ENCODE results near the gene PUM1. TPM values are rescaled to one million over a fixed set of nuclear protein-coding genes. Genes with fewer than 3 reads are reported as not detected.
A peak's percentile ranks its signal among the peaks of the same experiment; 100 is the strongest.

PUM1 gene
- total RNA-seq, 1 donor from 2014 or later, result 42.4 TPM

DNA sequence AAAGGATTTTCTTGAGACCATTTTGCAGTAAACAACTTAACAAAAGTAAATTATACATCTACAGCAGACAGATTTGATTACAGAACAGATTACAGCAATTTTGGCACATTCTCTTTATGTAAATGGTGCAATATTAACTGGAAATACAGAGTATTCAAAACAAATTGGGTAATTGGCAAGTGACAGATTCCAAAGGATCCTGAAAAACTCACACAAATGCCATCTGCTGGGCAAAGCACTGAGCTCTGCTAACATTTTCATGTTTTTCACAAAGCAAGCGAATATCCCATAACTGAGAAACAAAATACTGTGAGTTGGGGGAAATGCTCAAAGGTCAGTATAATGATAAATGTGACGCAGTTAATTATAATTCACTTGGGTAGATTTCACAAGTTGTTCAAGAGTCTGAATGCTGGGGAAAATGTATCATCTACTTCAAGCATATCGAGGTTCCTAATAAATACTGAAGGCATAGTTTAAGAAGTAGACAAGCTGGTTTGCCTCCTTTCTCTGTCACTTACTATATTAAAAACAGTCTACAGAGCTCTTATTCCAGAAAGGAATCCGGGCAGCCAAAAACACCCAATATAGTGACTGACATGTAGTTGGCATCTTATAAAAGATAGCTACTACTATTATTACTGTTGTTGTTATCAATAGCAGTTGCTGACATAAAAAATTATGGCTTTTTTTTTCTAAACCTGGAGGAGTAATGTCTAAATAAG is 81.2 kb downstream of the PUM1 start:
- H3K4me3 ChIP-seq (ENCODE audit: low read depth, low read length), result no peak overlapping the region
- TF ChIP-seq, protein P1, sequence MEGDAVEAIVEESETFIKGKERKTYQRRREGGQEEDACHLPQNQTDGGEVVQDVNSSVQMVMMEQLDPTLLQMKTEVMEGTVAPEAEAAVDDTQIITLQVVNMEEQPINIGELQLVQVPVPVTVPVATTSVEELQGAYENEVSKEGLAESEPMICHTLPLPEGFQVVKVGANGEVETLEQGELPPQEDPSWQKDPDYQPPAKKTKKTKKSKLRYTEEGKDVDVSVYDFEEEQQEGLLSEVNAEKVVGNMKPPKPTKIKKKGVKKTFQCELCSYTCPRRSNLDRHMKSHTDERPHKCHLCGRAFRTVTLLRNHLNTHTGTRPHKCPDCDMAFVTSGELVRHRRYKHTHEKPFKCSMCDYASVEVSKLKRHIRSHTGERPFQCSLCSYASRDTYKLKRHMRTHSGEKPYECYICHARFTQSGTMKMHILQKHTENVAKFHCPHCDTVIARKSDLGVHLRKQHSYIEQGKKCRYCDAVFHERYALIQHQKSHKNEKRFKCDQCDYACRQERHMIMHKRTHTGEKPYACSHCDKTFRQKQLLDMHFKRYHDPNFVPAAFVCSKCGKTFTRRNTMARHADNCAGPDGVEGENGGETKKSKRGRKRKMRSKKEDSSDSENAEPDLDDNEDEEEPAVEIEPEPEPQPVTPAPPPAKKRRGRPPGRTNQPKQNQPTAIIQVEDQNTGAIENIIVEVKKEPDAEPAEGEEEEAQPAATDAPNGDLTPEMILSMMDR (conservative IDR thresholded peaks at IDR 0.05; ENCODE audit: low read depth, low read length), result peak; percentile 30
- DNase-seq (ENCODE audit: low read depth), result no peak

DNA sequence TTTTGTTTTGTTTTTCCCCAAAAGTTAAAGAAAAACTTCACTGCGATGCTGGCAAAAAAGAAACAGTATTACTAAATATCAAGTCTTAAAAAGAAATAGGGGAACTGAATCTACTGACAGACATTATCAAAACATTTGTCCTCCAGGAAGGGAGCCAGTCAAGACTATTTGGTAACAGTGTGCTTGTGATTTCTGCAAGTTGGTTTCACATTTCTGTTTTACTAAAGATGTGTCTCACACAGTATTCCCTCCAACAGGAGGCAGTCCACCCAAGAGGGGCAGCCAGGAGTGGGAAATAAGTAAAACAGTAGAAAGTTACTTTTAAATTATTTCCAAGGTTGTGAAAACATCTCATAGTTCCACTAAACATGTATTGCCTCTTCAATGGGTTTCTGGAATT is 82.6 kb downstream of the PUM1 start:
- DNase-seq (ENCODE audit: low read depth), result no peak
- TF ChIP-seq, protein P1 (conservative IDR thresholded peaks at IDR 0.05; ENCODE audit: low read depth, low read length), result peak; percentile 43
- H3K4me3 ChIP-seq (ENCODE audit: low read depth, low read length), result no peak overlapping the region

DNA sequence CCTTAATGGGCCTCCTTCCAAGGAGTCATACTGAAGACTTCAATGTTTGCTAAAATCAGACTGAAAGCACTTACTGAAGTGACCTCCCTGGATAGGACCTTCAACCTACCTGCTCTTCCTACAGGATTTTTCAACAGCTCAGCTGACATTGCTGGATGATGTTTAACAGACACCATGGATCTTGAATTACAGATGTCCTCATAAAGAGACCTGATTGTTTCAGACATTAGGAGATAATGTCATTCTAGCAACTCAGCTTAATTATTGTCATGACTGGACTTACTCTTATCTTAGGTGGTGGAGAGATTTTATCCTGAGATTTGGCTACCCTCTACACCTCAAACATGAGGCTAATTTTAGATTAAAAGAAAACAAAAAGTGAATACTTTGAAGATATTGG is 83.1 kb downstream of the PUM1 start:
- TF ChIP-seq, protein P1 (conservative IDR thresholded peaks at IDR 0.05; ENCODE audit: low read depth, low read length), result no peak
- H3K4me3 ChIP-seq (ENCODE audit: low read depth, low read length), result no peak overlapping the region
- DNase-seq (ENCODE audit: low read depth), result no peak

DNA sequence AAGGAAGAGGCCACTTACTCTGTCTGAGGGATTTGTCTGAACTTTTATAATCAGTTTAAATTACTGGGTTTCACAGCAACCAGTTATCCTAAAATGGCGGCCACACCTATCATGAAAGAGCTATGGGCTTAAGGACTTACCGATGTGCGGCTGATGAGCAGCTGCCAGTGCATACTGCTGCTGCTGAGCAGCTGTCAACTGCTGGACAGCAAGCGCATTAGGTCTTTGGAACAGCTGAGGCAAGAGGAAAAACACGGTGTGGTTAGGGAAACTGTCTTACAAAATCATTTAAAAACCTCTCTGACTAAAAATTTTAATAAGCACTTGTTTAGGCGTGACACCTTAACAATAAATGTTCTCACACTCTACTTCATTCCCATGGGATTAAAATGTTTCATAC is 84.3 kb downstream of the PUM1 start:
- H3K4me3 ChIP-seq (ENCODE audit: low read depth, low read length), result no peak overlapping the region
- DNase-seq (ENCODE audit: low read depth), result no peak
- TF ChIP-seq, protein P1 (conservative IDR thresholded peaks at IDR 0.05; ENCODE audit: low read depth, low read length), result no peak

DNA sequence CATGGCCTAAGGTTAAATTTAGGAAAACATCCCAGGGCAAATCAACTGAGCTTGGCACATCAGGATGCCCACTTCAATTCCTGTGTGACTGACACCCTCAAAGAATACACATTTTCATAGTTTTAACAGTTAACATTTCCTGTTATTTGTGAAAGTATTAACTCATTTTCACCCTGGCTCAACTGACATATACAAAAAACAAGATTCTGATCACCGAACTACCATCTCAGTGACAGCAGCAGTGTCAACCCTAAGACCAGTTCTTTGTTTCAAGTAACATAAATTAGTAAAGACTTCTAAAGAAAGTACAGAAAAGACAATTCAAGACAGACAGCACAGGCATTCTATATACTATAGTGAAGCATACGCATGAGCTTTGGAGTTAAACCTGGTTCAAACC is 88.0 kb downstream of the PUM1 start:
- no peak for DNase-seq (ENCODE audit: low read depth)
- no peak overlapping the region for H3K4me3 ChIP-seq (ENCODE audit: low read depth, low read length)
- TF ChIP-seq, protein P1 (conservative IDR thresholded peaks at IDR 0.05; ENCODE audit: low read depth, low read length), result no peak

DNA sequence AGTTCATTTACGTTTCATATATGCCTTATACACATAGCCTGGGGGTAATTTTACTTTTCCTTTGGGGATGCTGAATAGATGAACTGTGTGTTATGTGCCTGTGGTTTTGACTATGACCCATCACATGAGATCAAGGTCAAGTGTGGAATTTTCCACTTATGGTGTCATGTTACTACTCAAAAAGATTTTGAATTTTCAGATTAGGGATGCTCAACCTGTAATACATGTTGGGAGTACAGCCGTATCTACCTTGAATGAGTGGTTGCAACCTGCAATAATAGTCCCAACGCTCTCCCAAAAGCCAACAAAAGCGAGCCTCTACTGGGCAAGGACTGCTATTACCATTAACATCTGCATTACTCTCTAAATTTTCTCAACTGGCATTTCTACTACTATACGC is 88.4 kb downstream of the PUM1 start:
- TF ChIP-seq, protein P1 (conservative IDR thresholded peaks at IDR 0.05; ENCODE audit: low read depth, low read length), result peak; percentile 35
- no peak overlapping the region for H3K4me3 ChIP-seq (ENCODE audit: low read depth, low read length)
- no peak for DNase-seq (ENCODE audit: low read depth)

DNA sequence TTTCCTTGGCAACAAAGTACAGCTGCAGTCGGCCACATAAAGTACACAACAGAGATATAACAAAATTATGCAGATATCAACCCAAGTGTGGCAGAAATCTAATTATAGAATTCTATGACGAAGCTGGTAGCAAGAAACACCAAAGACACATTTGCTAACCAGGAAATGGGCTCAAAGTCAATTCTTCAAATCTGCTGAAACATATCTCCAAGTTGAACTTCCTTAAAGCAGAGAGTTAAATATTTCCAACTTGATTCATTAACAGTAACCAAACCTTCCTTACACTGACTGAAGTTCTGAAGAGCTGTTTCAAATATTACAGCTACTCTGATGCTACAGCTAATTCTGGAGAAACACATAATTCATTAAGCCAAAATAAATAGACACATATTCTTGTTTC is 89.4 kb downstream of the PUM1 start:
- TF ChIP-seq, protein P1 (conservative IDR thresholded peaks at IDR 0.05; ENCODE audit: low read depth, low read length), result no peak
- H3K4me3 ChIP-seq (ENCODE audit: low read depth, low read length), result no peak overlapping the region
- peak; percentile 47 for DNase-seq (ENCODE audit: low read depth)
